NCI-H82 (cell line): ENCODE data around the gene HOXB8.

ENCODE experiments used
- DNase-seq: peaks from one replicate; lab custom pipeline; 2025; lab: John Stamatoyannopoulos, UW

Gene HOXB8

DNA sequence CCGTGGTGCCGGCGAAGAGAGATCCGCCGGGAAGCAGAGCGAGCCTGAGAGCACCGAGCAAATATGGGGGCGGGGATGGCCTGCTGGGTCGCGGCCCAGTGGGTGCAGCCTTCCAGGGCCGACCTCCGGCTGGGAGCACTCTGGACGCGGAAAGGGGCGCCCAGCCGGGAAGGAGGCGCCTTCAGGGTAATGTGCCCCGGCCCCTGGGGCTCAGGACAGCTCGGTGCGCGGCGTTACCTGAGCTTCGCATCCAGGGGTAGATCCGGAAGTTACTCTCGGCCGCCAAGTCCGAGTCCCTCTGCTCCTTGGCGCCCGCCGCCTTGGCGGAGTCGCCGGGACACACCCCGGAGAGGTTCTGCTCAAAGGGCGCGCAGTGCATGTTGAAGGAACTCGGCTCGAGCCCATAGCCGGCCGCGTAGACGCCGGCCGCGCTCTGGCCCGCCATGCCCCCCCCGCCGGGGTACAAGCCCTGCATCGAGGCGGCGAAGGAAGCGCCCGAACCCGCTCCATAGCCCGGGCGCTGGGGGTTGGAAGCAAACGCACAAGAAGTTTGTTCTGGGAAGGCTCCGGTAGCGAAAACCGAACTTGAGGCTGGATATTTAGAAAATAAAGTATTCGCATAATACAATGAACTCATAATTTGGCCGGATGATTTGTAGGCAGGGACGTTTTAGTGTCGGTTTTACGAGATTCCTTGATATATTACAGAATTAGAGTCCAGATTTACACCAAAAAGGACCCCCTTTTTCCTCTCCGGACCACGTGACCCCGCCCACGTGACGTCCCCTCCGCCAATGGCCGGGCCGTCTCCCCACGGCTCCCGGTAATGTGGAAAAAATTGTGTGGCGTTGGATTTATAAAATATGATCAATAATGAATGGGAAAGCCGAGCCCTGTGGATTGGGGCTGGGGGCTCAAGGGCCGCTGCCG, 4.5 kb downstream of the HOXB8 start, which contains the start of gene HOXB7:
Gene HOXB7 (minus strand): TSS at position 736 of the 930 bp plus-strand sequence. CDS start 99 bp downstream, at position 637.
- peak; percentile 38 for DNase-seq

DNA sequence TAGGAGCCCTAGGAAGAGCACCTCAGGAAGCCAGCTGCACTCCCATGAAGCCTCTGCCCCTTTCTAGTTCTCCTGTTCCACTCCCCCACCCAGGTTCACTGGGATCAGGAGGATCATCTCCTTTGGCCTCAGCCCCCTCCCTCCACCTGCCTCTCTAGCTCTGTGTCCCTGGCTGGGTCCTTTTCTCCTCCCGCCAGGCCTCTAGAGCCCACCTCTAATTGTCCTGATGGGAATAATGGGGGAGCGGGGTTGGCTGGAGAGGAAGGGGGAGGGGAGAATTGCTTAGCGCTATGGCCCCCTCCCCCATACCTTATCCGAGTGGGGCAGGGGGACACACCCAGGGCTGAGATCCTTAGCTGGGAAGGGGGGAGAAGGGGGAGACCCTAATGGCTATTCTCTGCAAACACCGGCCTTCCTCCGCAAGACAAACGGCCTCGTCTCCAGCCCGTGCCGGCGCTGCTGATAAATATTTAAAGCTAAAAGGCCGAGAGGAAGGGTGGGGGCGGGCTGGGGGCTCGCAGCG, 5.3 kb downstream of the HOXB8 start:
- no peak for DNase-seq

DNA sequence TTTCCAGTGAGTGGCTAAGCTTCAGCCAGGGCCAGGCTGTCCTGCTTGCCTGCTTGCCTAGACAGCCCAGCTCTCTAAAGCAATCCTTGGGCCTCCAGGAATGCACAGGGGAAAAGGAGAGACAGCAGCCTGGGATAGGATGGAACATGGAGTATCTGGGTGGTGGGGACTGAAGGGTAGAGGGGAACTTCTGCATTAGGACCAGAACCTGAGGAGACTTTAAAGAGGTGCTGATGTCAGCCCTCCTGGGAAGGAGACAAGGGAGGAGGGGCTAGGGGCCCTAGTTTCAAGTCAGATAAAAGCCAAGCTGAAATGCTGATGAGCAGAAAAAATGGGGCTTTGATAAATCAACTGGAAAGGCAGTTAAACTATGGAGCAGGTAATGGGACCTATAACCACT, 6.1 kb downstream of the HOXB8 start:
- no peak for DNase-seq

DNA sequence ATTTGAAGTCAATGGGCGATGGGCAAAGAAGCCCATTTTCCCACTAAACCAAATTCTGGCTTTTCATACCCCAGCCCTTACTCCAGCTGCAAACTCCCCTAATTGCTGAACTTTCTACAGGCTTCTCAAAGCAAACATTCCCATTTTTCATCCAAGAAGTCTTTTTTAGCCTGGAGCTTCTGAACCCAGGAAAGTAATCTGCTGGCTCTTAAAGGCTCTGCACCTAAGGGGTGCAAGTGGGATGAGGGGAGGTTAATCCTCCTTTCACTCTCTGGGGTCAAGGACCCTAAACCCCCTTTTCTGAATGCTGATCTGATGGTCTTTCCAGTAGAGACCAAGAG, 6.6 kb downstream of the HOXB8 start:
- DNase-seq: no peak

DNA sequence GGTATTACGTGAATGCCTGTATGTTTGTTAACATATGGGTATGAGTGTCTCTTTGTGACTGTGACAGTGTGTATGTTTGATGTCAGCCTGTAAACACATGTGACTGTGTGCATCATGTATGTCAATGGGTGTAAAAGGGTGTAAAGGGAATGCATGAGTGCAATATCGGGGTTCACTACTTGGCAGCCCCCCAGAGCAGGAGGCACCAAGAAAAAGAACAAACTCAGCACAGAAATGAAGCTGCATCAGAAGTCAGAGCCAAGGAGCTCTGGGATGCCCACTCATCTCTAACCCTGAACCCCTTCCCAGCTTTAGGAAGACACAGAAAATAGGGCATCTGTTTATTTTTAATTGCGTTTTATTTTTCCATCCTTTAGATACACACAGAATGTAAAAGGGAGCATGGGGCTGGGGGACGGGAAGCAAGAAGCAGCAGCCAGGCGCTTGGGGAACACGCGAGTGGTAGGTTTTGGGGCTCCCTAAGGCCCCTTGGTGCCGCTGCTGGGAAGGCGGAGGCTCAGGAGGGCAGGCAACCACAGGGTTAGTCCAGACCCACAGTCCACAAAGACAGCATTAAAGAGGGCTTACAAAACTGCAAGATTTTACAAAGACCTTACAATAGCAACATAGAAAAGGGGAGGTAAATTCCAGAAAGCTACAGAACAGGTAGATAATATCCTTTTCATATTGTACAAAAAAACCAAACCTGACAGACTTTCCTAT, 8.0 kb downstream of the HOXB8 start:
- DNase-seq: no peak

DNA sequence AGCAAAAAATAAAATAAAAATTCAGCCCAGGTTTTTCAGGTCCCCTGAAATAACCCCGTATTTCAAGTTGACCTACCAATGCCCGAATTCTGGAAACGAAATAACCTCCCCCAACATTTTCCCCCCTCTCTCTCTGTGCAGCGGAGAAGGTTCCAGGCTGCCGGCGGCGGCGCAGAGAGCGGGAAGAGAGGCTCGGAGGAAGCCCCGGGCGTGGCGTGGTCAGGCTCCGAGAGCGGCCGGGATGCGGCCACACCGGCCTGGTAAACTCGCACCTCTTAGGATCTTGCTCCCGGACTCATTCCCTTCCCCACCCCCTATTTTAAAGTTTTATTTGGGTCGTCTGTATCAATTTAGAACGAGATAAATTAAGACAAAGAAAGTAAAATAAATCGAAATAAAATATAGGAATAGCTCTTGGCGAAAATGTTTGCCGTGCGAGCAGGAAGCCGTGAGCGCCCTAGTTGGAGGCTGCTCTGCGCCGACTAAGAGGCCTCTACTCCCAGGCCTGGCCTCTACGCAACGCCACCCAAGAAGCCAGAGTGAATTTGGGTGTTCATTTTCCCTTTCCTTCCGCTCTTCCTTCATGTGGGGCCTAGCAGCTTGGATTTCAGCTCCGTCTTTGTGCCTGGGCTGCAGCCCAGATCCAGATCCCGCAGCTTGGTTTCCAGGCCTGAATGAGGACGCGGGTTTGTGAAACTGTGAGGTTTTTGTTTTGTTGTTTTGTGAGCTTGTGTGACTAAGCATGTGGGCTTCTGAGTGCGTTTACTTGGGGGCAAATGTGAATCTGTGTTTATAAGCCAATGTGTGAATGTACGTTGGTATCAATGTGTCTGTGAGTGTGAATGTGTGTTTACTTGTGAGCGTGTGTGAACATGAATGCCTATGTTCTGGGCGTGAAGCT, 8.9 kb downstream of the HOXB8 start:
- no peak for DNase-seq

DNA sequence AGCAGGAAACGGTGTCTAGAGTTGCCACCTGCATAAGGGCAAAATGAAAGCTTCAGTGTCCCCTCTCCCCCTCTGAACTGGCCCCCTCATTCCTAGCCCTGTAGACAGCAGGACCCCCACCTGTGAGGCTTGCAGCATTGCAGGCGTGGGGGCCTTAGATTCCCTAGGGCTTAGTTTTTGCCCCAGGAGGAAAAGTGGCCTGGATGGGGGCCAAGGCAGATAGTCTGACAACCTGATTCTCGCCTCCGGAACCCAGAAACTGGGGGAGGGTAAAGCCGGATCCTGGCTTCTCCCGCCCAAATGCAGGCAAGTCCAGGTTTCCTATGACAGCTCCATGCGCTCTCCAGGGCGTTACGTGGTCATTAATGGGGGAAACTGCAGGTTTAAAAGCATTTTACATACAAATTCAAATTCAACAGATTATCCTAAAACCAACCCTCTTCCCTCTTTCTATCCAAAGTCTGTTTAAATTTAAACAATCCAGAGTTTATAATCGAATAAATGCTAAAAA, 9.6 kb downstream of the HOXB8 start:
- DNase-seq: no peak

DNA sequence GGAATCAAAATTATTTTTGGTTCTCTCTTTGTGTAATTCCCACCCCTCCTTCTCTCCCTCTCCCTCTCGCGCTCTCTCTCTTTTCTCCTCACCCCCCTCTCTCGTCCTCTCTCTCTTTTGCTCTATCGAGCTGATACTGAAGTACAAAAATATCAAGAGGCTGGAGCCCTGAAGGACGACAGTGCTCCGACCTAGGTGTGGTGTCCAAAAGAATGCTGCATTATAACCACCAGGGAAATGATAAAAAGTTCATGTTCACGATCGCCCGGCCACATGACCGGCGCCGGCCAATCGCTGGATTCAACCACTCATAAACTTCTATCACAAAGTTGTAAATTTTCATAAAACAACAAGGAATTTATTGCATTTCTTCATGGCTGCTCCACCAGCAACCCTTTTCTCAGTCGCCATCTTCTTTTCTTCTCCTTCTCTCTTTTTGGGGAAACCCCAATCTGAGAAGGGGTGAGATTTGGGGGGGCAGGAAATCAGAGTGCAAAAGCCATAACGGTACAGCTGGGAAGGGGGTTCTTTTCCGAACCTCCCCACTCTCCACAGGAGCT, 10.2 kb downstream of the HOXB8 start, which contains the start of gene HOXB6:
Gene HOXB6 (minus strand): TSS at position 217 of the 560 bp plus-strand sequence. CDS start 6,836 bp downstream, outside the sequence.
- no peak for DNase-seq

DNA sequence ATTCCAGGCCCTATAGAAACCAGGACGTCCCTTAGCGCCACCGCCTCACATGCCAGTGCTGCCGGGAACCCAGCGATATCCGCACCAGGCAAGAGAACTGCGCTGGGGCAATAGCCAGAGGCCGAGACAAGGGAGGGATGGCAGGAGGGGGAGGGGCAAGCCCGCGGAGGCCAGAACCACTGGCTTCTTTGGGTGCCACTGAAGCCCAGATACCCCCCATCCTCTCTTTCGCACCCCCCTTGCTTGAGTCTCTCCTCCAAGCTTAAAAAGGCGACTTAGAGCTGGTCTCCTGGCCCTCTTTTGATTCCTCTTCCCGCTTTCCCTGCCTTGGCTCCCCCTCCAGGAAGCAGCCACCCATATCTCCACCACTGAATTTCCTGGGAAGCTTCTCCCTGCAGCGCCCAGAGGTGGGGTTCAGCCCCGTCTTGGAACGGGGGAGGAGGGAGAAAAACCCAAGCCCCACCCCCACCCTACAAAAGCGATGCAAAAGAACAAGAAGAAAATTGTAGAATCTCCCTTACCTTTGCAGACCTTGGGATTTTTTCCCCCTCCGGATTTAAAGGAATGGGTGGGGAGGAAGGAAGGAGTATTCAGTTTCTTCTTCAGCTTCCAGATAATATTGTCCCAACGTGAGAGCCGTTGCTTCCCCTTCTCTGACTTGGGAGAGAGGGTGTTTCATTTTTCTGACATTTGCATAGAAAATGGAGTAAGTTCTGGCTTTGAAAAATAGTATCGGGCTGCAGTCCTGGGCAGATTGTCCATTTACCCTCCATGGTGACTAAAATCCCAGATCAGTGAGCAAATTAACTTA, 10.9 kb downstream of the HOXB8 start:
- DNase-seq: no peak

DNA sequence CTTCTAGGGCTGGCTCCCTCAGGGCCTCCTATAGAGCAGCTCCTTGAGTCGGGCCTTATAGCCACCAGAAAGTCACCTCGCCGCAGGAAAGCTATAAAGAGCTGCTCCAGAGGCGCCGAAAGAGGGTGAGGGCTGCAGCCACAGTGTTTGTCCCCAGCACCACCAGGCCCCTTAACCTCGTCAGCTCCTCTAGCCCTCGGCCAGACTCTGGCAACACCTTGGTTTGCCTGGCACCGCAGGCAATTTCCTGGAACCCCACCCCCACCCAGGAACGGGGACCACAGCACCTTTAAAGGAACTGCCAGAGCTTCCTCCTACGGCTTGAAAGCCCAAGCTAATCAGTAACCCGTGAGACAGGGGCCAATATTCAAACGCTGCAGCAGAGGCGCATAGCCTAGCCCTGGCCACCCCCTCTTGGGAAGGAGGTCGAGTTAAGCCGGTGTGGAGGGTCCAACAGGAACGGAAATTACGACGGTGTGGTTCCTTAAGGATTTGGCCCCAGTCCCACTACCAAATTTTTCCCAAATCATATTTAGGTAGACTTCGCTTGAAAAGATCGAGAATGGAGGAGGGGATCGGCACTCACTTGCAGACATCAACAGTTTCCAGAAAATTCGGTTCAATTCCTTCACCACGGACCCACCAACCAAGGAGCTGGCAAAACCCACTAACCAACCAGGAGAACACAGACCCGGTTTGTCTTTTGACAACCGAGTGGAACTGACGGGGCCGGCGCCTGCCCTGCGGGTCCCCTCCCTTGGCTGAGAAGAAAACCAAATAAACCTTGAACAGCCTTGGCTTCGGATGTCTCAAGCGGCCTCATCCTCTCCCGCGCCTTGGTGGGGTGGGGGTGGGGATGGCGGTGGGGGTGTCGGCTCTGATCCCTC, 13.3 kb downstream of the HOXB8 start:
- no peak for DNase-seq

DNA sequence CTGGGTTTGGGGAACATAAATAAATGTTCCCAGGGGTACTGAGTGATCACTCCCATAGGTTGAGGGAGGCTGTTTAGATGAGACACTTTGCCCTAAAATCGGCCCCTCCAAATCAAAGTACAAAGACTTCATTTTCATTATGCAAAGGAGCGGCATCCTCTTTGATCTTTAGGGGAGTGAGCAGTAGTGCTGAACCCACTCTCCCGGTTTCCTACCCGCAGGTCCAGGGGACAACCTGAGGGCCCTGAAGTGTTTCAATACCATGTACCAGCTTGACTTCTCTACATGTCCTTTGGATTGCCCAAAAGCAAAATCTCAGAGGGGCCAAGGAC, 13.9 kb downstream of the HOXB8 start:
- DNase-seq: no peak

DNA sequence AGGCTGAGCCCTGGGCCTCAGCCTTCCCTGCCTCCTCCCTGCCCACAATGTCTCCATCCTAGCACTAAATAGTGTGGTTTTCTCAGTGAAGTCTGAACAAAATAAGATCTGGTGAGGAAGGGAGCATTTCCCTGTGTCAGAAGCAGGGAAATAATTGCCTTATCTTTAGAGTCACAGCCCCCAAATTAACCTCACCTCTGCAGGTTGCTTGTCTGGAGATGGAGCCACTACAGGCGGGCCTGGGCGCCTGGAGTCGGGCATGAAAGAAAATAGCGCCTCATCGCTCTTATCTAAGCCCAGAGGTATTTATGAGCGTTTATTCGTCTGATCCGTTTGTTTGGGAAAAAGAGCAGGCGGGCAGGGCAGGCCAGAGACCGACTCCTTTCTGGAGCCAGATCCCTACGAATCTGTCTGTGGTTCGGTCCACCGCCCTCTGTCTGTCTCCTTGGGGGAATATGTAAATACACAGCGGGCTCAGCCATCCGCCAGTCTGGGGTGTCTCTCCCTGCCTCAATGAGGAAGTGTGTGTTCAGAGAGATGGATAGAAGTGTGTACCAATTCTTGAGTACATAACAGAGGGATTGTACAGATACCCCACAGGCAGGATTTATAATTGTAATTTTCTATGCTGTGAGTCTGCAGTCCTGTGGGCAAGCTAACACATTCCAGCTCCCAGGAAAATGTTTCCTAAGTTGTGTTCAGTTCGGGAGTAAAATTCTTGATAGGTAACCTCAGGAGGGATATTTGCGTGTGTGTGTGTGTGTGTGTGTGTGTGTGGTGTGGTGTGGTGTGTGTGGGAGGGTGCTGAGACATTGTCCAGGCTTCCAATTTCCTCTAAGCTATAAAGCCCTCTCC, 14.6 kb downstream of the HOXB8 start:
- no peak for DNase-seq

DNA sequence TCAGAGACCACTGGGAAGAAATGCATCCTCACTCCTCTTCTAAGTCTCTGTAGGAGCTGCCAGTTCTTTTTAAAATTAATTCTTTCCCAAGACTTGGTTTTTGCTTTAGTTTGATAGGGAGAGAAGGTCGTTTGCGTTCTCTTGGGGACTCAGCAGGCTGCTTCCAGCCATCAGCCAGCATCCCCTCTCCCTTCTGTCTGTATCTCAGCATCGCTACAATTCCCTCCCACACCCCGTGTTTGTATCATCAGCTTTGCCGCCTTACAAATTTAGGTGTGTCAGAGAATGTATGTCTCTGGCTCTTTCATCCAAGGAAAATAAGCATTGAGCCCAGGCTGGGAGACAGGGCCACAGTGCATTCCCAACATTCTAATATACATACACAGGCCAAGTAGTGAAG, 15.7 kb downstream of the HOXB8 start:
- DNase-seq: no peak

DNA sequence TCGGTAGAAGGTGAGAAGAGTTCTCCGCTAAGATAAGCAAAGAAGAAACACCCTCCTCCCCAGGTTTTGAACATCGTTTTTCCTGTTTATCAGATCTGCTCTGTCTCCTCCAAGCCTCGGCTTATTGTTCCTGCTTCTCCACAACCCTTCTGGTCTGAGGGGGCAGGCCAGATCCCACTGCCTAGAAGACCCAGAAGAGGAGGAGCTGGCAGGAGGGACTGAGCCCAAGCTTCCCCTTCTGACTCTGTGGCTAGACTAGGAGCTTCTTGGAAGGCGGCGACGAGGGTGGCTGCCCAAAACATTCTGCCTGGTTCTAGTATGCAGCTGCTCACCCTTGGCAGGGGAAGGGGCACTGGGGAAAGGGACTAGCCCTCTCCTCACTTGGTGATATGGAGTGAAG, 16.4 kb downstream of the HOXB8 start:
- no peak for DNase-seq

DNA sequence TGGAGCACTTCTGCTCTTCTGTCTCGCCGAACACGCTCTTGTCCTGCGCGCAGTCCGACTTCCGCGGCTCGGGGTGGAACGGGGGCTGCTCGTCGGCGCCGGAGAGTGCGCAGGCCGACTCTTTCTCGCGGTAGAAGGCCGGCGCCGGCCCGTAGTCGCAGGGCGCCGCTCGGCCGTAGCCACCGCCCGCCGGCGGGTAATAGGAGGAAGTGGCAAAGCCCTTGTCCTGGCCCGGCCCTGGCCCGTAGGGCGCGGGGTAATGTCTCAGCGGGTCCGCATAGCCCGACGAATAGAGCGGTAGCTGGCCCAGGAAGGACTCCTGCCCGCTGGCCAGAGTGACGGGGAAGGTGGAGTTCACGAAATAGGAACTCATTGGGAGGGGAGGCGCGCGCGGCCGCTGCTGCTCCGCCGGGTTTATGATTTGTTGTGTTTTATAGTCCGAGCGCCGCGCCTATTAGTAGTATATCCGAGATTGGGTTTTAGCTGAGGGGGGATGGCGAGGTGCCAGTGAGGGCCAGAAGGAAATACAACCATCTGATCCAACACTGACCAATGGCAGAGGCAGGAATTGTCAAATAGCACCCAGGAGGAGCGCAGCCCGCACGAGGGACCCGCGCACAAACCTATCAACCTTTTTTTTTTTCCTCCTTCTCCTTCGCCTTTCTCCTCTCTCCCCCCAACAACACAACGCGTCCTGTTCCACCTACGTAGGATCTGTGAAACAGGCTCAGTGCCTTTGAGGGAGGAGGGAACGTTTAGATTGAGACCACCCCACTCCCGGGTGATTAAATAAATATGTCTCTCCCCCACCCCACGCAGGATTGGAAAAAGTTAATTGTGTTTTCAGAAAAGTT, 17.1 kb downstream of the HOXB8 start:
- DNase-seq: no peak

DNA sequence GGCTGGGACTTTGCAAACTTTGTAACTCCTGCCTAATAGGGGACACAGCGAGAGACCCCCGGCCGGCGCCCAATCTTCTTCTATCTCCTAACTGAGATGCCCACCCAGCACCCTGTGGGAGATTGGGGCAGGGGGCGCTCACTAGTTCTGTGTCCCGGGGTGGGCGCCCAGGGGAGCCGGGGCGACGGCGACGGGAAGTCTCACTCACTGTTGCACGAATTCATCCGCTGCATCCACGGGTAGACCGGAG, 17.6 kb downstream of the HOXB8 start:
- DNase-seq: no peak

DNA sequence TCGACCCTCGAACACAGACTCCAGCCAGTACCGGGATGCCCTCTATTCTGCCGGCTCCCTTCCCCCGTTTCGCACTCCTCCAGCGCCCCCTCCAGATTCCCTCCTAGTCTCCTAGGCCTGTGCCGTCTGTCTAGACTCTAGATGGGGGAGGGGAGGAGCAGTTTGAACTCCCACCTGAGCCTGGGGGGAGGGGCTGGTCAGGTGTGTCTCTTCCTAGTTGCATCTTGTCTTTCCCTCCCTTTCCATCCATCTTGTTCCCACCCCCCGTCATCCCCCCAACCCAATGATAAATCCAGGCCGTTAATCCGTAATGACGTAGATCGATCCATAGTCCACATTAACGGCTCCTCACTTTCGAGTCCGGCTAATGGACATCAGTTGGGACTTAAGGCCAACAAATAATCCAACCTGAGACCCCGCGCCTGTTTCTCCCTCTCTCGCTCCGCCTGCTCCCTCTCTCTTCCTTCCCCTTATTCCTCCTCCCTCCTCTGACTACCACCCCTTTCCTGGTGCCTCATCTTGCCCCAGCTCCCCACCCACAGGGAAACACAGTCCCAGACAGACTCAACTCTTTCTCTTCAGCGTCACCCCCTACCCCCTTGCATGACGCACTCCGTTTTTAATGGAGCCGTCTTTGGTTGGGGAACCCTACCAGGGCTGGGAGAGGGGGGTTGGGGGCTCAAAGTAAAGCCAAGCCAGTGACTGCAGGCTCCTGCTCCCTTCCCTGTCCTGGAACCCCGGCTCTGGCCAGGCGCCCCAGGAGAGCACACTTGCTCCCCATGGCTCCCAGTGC, 18.2 kb downstream of the HOXB8 start:
- DNase-seq: no peak
